Measurements from ENCODE around the gene E2F4.

DNA sequence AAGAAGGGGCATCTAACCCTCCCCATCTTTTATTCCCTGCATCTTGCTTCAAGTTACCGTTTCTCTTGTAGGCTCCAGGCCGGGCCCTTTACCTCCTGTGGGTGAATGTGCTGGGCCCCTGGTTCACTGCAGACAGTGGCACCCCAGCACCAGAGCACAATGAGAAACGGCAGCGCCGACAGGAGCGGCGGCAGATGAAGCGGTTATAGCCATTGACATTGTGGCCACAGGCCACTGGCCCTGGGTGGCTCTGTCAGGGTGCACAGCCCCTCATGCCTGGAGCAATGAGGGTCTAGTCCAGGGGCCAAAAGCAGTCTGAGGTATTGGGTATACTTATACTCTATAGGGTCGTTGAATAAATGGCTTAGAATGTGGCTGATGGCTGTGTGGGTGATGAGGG is 37.0 kb downstream of the E2F4 start:
- TF ChIP-seq, protein P1, sequence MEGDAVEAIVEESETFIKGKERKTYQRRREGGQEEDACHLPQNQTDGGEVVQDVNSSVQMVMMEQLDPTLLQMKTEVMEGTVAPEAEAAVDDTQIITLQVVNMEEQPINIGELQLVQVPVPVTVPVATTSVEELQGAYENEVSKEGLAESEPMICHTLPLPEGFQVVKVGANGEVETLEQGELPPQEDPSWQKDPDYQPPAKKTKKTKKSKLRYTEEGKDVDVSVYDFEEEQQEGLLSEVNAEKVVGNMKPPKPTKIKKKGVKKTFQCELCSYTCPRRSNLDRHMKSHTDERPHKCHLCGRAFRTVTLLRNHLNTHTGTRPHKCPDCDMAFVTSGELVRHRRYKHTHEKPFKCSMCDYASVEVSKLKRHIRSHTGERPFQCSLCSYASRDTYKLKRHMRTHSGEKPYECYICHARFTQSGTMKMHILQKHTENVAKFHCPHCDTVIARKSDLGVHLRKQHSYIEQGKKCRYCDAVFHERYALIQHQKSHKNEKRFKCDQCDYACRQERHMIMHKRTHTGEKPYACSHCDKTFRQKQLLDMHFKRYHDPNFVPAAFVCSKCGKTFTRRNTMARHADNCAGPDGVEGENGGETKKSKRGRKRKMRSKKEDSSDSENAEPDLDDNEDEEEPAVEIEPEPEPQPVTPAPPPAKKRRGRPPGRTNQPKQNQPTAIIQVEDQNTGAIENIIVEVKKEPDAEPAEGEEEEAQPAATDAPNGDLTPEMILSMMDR (IDR thresholded peaks at IDR 0.05; ENCODE audit: low read depth, low read length): no peak
- no peak for TF ChIP-seq EZH2phosphoT487 (IDR thresholded peaks at IDR 0.05; ENCODE audit: low read depth)
